Epithelial cell of proximal tubule (primary cell): ENCODE data around the gene TSPAN14. TPM values are rescaled to one million over a fixed set of nuclear protein-coding genes. Genes with fewer than 3 reads are reported as not detected.

Experiments
- DNase-seq: peaks from one replicate; pipeline ENCODE4 v3.0.0-alpha.2; 2011; ENCODE audit warnings: low read depth
- H3K4me3 ChIP-seq: 2 replicates; pipeline ENCODE4 v1.5.1; 2011; ENCODE audit warnings: low read depth, mild to moderate bottlenecking, low read length
- CTCF ChIP-seq: conservative IDR thresholded peaks from 2 replicates; pipeline ENCODE4 v1.5.1; 2012; ENCODE audit warnings: low read depth, mild to moderate bottlenecking, low read length
- total RNA-seq: library from RNA; depleted of rRNA; stranded (reverse); fragments of >200 nt; gene quantifications from 2 replicates; pipeline ENCODE4 v1.2.3, GENCODE V29; 2015

Gene TSPAN14
- total RNA-seq, 1 donor from 2014 or later: 139 TPM

GRCh38 chr10:80488539-80489066, 34.5 kb downstream of the TSPAN14 start:
- no peak for TF ChIP-seq CTCF
- DNase-seq: no peak
- no peak overlapping the region for H3K4me3 ChIP-seq

- TF ChIP-seq CTCF: no peak
- no peak for DNase-seq
- no peak overlapping the region for H3K4me3 ChIP-seq
Observed at GRCh38 chr10:80489371-80490112, 35.4 kb downstream of the TSPAN14 start.

GRCh38 chr10:80491251-80492102, 37.4 kb downstream of the TSPAN14 start:
- no peak overlapping the region for H3K4me3 ChIP-seq
- TF ChIP-seq CTCF: no peak
- no peak for DNase-seq

GRCh38 chr10:80492848-80493521, 38.9 kb downstream of the TSPAN14 start:
- H3K4me3 ChIP-seq: no peak overlapping the region
- DNase-seq: no peak
- no peak for TF ChIP-seq CTCF

GRCh38 chr10:80493522-80494051, 39.5 kb downstream of the TSPAN14 start:
- no peak for DNase-seq
- no peak overlapping the region for H3K4me3 ChIP-seq
- TF ChIP-seq CTCF: no peak

- DNase-seq: no peak
- TF ChIP-seq CTCF: no peak
- no peak overlapping the region for H3K4me3 ChIP-seq
Observed at GRCh38 chr10:80496555-80497172, 42.6 kb downstream of the TSPAN14 start.
